HepG2 (cell line): ENCODE data around the gene PSMG3. TPM values are rescaled to one million over a fixed set of nuclear protein-coding genes. Genes with fewer than 3 reads are reported as not detected.

Experiments
- ATAC-seq: fragments of 200-7000 bp; cut with Tn5 transposase; 3 replicates; pipeline ENCODE4 v1.9.1; 2020; ENCODE audit warnings: mild to moderate bottlenecking, moderate library complexity
- BruUV-seq: library from RNA; stranded (reverse); fragments of 400-500 nt; replicated peaks from 2 replicates; lab custom pipeline; 2021; lab: Mats Ljungman, UMichigan
- CTCF ChIA-PET: fragments of 300-600 bp; formaldehyde crosslinking; extraction: SDS; loops from one replicate; lab custom pipeline; 2021; ENCODE audit warnings: low total read pairs, inconsistent platforms, low intra/inter-chr PET ratio; lab: Yijun Ruan, JAX
- POLR2A ChIA-PET: fragments of 350-600 bp; sonication (Branson Sonifier 250); formaldehyde crosslinking; loops from one replicate; lab custom pipeline; 2020; ENCODE audit warnings: antibody characterized with exemption, inconsistent platforms; lab: Yijun Ruan, JAX
- DNase-seq: peaks from one replicate; pipeline ENCODE4 v3.0.0-alpha.2; 2015; ENCODE audit warnings: low spot score
- FAIRE-seq: peaks from 3 replicates; lab custom pipeline; 2011; peaks lifted over from hg19 to GRCh38; lab: Jason Lieb, UNC
- H2AFZ ChIP-seq: one replicate; pipeline ENCODE4 v1.6.1; 2011; ENCODE audit warnings: low read length, inconsistent platforms
- H3K27ac ChIP-seq: fragments of 300-600 bp; 3 replicates; pipeline ENCODE4 v1.8.0; 2011; ENCODE audit warnings: mixed run types, mild to moderate bottlenecking, mixed read lengths, low read length, inconsistent platforms; ENCODE audit not compliant: insufficient read depth; ENCODE audit errors: extremely low read length
- H3K27me3 ChIP-seq, 2 experiments: fragments of 200-600 bp in 1 of 2; 2 replicates in 1 of 2; 3 replicates in 1 of 2; pipeline versions ENCODE4 v1.6.0 to v1.8.0; 2011; ENCODE audit warnings: low read length in 2 of 2, mild to moderate bottlenecking in 2 of 2, moderate library complexity in 2 of 2, inconsistent platforms in 1 of 2; ENCODE audit not compliant: insufficient read depth in 2 of 2, control insufficient read depth in 1 of 2
- H3K36me3 ChIP-seq, 2 experiments: fragments of 200-600 bp in 1 of 2; replicated peaks in 1 of 2; 2 replicates in 1 of 2; 3 replicates in 1 of 2; pipeline versions ENCODE4 v1.5.1 to v1.8.0; 2011; ENCODE audit warnings: low read length in 2 of 2, inconsistent platforms in 1 of 2; ENCODE audit not compliant: insufficient read depth in 2 of 2, control insufficient read depth in 1 of 2
- H3K4me1 ChIP-seq: 2 replicates; pipeline ENCODE4 v1.5.1; 2012; ENCODE audit warnings: low read length, inconsistent platforms; ENCODE audit not compliant: insufficient read depth
- H3K4me2 ChIP-seq: 2 replicates; pipeline ENCODE4 v1.6.0; 2011; ENCODE audit warnings: low read depth, low read length, inconsistent platforms
- H3K4me3 ChIP-seq, 3 experiments: fragments of 200-600 bp in 1 of 3; sonication (generic), shearing (Covaris generic) in 1 of 3; replicated peaks in 1 of 3; 2 replicates each; pipeline ENCODE4 v1.5.1; 2011 to 2016; ENCODE audit warnings: low read length in 3 of 3, inconsistent platforms in 2 of 3, low read depth in 2 of 3, mild to moderate bottlenecking in 2 of 3, control low read depth in 1 of 3, mixed read lengths in 1 of 3; ENCODE audit not compliant: insufficient read depth in 1 of 3
- H3K79me2 ChIP-seq: one replicate; pipeline ENCODE4 v1.6.1; 2011; ENCODE audit warnings: low read length, inconsistent platforms; ENCODE audit not compliant: insufficient read depth
- H3K9ac ChIP-seq: 2 replicates; pipeline ENCODE4 v1.6.0; 2011; ENCODE audit warnings: mild to moderate bottlenecking, low read depth, low read length, inconsistent platforms; ENCODE audit not compliant: insufficient read depth
- H3K9me3 ChIP-seq: 2 replicates; pipeline ENCODE4 v1.5.1; 2012; ENCODE audit warnings: mild to moderate bottlenecking, low read length
- H4K20me1 ChIP-seq: 2 replicates; pipeline ENCODE4 v1.6.0; 2011; ENCODE audit warnings: inconsistent platforms, mild to moderate bottlenecking, low read length, moderate library complexity; ENCODE audit not compliant: insufficient read depth
- MZF1 ChIP-seq: sonication (generic); formaldehyde crosslinking; IDR thresholded peaks from 2 replicates; pipeline ENCODE4 v1.8.1; 2023; ENCODE audit warnings: mild to moderate bottlenecking, missing genetic modification reagents, borderline replicate concordance
- PCBP2 ChIP-seq: fragments of 200-400 bp; formaldehyde crosslinking; optimal IDR thresholded peaks from 2 replicates; pipeline ENCODE3; 2018; ENCODE audit warnings: low read length, low read depth; ENCODE audit not compliant: poor library complexity, severe bottlenecking
- ZNF576 ChIP-seq: sonication (generic); formaldehyde crosslinking; IDR thresholded peaks from 2 replicates; pipeline ENCODE4 v1.4.0; 2020; ENCODE audit warnings: mild to moderate bottlenecking, missing genetic modification reagents
- ZNF816 ChIP-seq: sonication (generic); formaldehyde crosslinking; IDR thresholded peaks from 2 replicates; pipeline ENCODE4 v1.8.0; 2022; ENCODE audit warnings: missing genetic modification reagents, mild to moderate bottlenecking, borderline replicate concordance
- WGBS: methylation state at CpG from one replicate; pipeline ENCODE4 v1.1.6; 2017; ENCODE audit warnings: low lambda C conversion rate; 5-methylcytosine and 5-hydroxymethylcytosine counted together
- in situ Hi-C: cut with HindIII; loops from 2 replicates; pipeline ENCODE4 v1.10.0; 2017; ENCODE audit warnings: low pct_unique_long_range_greater_than_20kb; ENCODE audit not compliant: extremely low pct_ligation_motif_present
- intact Hi-C: fragments of 100-400 bp; cut with micrococcal nuclease; formaldehyde crosslinking; loops from one replicate; pipeline ENCODE4 v1.10.0; 2022; ENCODE audit not compliant: unreplicated experiment
- polyA plus RNA-seq, 8 experiments: library from polyadenylated mRNA; depleted of rRNA in 3 of 8; stranded (reverse) in 7 of 8; unstranded in 1 of 8; fragments of >200 nt; fragmentation: Illumina TruSeq in 4 of 8; extraction: Trizol in 4 of 8; gene quantifications; 2 replicates each; pipeline versions ENCODE4 v1.2.1 to v1.2.3, GENCODE V29; 2011 to 2016; ENCODE audit warnings: low read depth in 4 of 8, missing spikeins in 1 of 8, mixed read lengths in 1 of 8; ENCODE audit not compliant: insufficient read depth in 1 of 8
- total RNA-seq, 5 experiments: library from RNA; depleted of rRNA; stranded (reverse); fragments of >200 nt; fragmentation: Illumina TruSeq; extraction: Trizol; gene quantifications; 2 replicates each; pipeline ENCODE4 v1.2.3, GENCODE V29; 2016; ENCODE audit warnings: low read depth in 1 of 5
- TF ChIP-seq, protein P1 (sequence below): sonication (generic); formaldehyde crosslinking; IDR thresholded peaks from 2 replicates; pipeline ENCODE4 v1.5.0; 2020; ENCODE audit warnings: mild to moderate bottlenecking, missing genetic modification reagents
- TF ChIP-seq, protein P2 (sequence below): sonication (generic); formaldehyde crosslinking; IDR thresholded peaks from 2 replicates; pipeline ENCODE4 v1.4.0; 2020; ENCODE audit warnings: mild to moderate bottlenecking, missing genetic modification reagents

Gene PSMG3
- total and polyA plus RNA-seq, 2 of the 13 experiments (the other 11 are each of a cell fraction or from before 2014, with no cell fraction given) = 29.6 to 48.4 TPM

- peaks cover 0 to 28% of the 10 kb centered on the region in 2 experiments; a peak in 4 of 5 replicates for H3K27me3 ChIP-seq
- no peak overlapping the region for H3K4me3 ChIP-seq
- 0% methylated on average over 2 of the region's 6 CpGs for WGBS
- CTCF ChIA-PET = no interaction called here
- no peaks in the 10 kb centered on the region for H3K36me3 ChIP-seq
- H3K27ac ChIP-seq = no peak overlapping the region
- no peak overlapping the region for H2AFZ ChIP-seq
- H3K9me3 ChIP-seq = no peaks in the 10 kb centered on the region
- no peak for DNase-seq
- intact Hi-C loops = no loop called here
- POLR2A ChIA-PET = interaction anchor here (1.1 kb wide), 1 partner anchor 29 kb away, joined by 6 read pairs; the partner anchor contains the start of gene TMEM184A
- ATAC-seq = no peak
- FAIRE-seq = no peak
- peaks cover 2% of the 10 kb centered on the region for H3K79me2 ChIP-seq
- H3K4me1 ChIP-seq = peaks cover 39% of the 10 kb centered on the region
- H3K9ac ChIP-seq = no peak overlapping the region
- in situ Hi-C loops = no loop called here
- TF ChIP-seq ZNF576 (CRISPR knock-in tag) (no peak), MZF1 (CRISPR knock-in tag) (no peak), PCBP2 (peak; percentile 76), ZNF816 (CRISPR knock-in tag) (no peak)
- TF ChIP-seq, protein P1, sequence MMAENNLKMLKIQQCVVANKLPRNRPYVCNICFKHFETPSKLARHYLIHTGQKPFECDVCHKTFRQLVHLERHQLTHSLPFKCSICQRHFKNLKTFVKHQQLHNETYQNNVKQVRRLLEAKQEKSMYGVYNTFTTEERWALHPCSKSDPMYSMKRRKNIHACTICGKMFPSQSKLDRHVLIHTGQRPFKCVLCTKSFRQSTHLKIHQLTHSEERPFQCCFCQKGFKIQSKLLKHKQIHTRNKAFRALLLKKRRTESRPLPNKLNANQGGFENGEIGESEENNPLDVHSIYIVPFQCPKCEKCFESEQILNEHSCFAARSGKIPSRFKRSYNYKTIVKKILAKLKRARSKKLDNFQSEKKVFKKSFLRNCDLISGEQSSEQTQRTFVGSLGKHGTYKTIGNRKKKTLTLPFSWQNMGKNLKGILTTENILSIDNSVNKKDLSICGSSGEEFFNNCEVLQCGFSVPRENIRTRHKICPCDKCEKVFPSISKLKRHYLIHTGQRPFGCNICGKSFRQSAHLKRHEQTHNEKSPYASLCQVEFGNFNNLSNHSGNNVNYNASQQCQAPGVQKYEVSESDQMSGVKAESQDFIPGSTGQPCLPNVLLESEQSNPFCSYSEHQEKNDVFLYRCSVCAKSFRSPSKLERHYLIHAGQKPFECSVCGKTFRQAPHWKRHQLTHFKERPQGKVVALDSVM = no peak
- TF ChIP-seq, protein P2, sequence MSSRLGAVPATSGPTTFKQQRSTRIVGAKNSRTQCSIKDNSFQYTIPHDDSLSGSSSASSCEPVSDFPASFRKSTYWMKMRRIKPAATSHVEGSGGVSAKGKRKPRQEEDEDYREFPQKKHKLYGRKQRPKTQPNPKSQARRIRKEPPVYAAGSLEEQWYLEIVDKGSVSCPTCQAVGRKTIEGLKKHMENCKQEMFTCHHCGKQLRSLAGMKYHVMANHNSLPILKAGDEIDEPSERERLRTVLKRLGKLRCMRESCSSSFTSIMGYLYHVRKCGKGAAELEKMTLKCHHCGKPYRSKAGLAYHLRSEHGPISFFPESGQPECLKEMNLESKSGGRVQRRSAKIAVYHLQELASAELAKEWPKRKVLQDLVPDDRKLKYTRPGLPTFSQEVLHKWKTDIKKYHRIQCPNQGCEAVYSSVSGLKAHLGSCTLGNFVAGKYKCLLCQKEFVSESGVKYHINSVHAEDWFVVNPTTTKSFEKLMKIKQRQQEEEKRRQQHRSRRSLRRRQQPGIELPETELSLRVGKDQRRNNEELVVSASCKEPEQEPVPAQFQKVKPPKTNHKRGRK (CRISPR knock-in tag) = 0 out of 2 replicates have a peak, but pooled peaks have one; percentile 35
- no peak overlapping the region for H3K4me2 ChIP-seq
- BruUV-seq = no TSS peak
- no peaks in the 10 kb centered on the region for H4K20me1 ChIP-seq
Measured at GRCh38 chr7:1526271-1526754, 43.5 kb downstream of the PSMG3 start.
